HG02938 (cell line): ENCODE measurements around the gene CCDC198.

Source experiments
- ATAC-seq: cut with Tn5 transposase; IDR thresholded peaks from one replicate; pipeline ENCODE4 v1.9.1; 2021; ENCODE audit warnings: mild to moderate bottlenecking, moderate library complexity; ENCODE audit not compliant: unreplicated experiment

The CCDC198 gene

GRCh38 chr14:57493467-57494181, at the start of gene CCDC198:
Gene CCDC198 (minus strand): TSS chr14:57493857. CDS start chr14:57493715, 142 bp downstream.
- peak; percentile 74 for ATAC-seq

GRCh38 chr14:57533214-57533613, 39.6 kb upstream of the CCDC198 start:
- ATAC-seq, result no peak

GRCh38 chr14:57530571-57530970, 36.9 kb upstream of the CCDC198 start:
- no peak for ATAC-seq

GRCh38 chr14:57526942-57527341, 33.3 kb upstream of the CCDC198 start:
- ATAC-seq, result no peak

- ATAC-seq, result no peak
These were observed 25.4 kb upstream of the CCDC198 start for GRCh38 chr14:57519043-57519442.

GRCh38 chr14:57512220-57512619, 18.6 kb upstream of the CCDC198 start:
- ATAC-seq, result no peak

- ATAC-seq, result no peak
These were observed 15.1 kb upstream of the CCDC198 start for GRCh38 chr14:57508756-57509155.

- ATAC-seq, result no peak
These were observed 9.1 kb upstream of the CCDC198 start for GRCh38 chr14:57502586-57503254.

GRCh38 chr14:57501039-57501557, 7.4 kb upstream of the CCDC198 start:
- ATAC-seq, result no peak

- no peak for ATAC-seq
These were observed 5.0 kb upstream of the CCDC198 start for GRCh38 chr14:57498659-57499058.

GRCh38 chr14:57498035-57498434, 4.4 kb upstream of the CCDC198 start:
- ATAC-seq, result no peak

GRCh38 chr14:57495416-57495815, 1.8 kb upstream of the CCDC198 start:
- ATAC-seq, result no peak

GRCh38 chr14:57492859-57493258, 798 bp downstream of the CCDC198 start:
- ATAC-seq, result no peak

- no peak for ATAC-seq
These were observed 2.0 kb downstream of the CCDC198 start for GRCh38 chr14:57491640-57492039.

GRCh38 chr14:57487771-57488170, 5.9 kb downstream of the CCDC198 start:
- ATAC-seq, result no peak

- ATAC-seq, result no peak
These were observed 6.8 kb downstream of the CCDC198 start for GRCh38 chr14:57486767-57487379.

- peak; percentile 99 for ATAC-seq
These were observed 8.0 kb downstream of the CCDC198 start for GRCh38 chr14:57485635-57486034.

- no peak for ATAC-seq
These were observed 11.5 kb downstream of the CCDC198 start for GRCh38 chr14:57482120-57482519.

- ATAC-seq, result no peak
These were observed 13.6 kb downstream of the CCDC198 start for GRCh38 chr14:57480051-57480450.

GRCh38 chr14:57479197-57479596, 14.5 kb downstream of the CCDC198 start:
- no peak for ATAC-seq

GRCh38 chr14:57478050-57478449, 15.6 kb downstream of the CCDC198 start:
- no peak for ATAC-seq

- ATAC-seq, result no peak
These were observed 22.7 kb downstream of the CCDC198 start for GRCh38 chr14:57470909-57471308.
